ENCODE results near the gene ZNF775.

ZNF775 gene

DNA sequence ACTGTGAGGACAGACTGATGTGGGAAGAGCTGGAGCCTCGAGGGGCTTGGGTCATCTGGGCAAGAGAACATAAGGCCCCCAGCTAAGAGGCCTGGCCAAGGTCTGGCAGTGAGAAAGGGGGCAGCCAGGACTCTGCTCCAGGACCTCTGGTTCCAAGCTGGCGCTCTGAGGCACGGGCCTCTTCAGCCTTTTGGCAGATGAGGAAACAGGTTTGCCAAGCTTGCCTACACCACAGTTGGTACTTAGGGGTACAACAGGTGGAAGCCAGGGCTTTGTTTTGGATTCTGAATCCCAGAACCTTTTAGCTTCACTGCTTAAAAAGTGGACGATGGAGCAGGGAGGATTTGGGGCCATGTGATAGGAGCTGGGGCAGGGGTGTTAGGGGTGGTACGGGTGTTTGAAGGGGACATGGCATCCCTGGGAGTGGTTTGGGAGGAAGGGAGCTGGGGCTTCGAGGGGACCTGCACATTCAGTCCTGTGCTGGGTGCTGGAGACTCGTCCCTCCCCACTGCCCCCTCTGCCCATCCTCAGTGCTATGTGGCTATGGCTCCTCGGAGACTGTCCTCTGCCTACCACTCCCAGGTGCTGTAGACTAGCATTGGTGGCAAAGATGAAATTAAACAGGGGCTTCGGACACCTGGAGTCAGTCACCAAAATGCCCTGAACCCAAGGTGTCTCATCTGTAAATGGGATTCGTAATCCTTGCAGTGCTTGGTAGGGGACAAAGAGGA is 30.3 kb downstream of the ZNF775 start:
- no peak for DNase-seq (ENCODE audit: extremely low spot score)
- ChIA-PET POLR2A (interaction anchor here (0.7 kb wide), 1 partner anchor 31 kb away, joined by 3 read pairs; no protein-coding TSS in a partner anchor), CTCF (no interaction called here)
- TF ChIP-seq ZNF384 (IDR thresholded peaks at IDR 0.05) (no peak), TARDBP (IDR thresholded peaks at IDR 0.05) (no peak), CTBP1 (IDR thresholded peaks at IDR 0.05; ENCODE audit: borderline replicate concordance) (no peak), SP1 (IDR thresholded peaks at IDR 0.05) (no peak), SUZ12 (IDR thresholded peaks at IDR 0.05) (no peak), NFRKB (IDR thresholded peaks at IDR 0.05) (no peak)
- TF ChIP-seq, protein P1, sequence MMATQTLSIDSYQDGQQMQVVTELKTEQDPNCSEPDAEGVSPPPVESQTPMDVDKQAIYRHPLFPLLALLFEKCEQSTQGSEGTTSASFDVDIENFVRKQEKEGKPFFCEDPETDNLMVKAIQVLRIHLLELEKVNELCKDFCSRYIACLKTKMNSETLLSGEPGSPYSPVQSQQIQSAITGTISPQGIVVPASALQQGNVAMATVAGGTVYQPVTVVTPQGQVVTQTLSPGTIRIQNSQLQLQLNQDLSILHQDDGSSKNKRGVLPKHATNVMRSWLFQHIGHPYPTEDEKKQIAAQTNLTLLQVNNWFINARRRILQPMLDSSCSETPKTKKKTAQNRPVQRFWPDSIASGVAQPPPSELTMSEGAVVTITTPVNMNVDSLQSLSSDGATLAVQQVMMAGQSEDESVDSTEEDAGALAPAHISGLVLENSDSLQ (IDR thresholded peaks at IDR 0.05) = no peak

DNA sequence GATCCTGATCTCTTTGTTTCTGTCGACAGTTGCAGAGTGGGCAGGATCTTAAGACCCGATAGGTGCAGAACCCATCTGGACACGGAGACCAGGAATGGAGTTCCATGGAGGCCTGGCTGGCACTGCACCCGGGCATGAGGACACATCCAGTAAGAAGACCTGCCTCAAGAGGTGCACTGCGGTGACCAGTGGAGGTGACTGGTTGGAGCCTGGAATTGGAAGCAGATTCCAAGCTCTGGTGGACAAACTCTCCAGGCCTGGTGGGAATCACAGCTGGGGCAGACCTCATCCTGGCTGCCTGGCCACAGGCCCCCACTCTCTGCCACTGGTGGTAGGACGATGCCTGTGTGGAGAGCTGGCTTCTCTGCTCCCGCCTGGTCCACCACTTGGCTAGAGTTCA is 31.0 kb downstream of the ZNF775 start:
- CTCF ChIA-PET = interaction anchor here (0.9 kb wide), 1 partner anchor 86 kb away, joined by 4 read pairs; no protein-coding TSS in a partner anchor
- TF ChIP-seq HDGF (IDR thresholded peaks at IDR 0.05; ENCODE audit: borderline replicate concordance) (no peak), FOXA1 (IDR thresholded peaks at IDR 0.05) (no peak), SP1 (IDR thresholded peaks at IDR 0.05) (no peak), ARNT (IDR thresholded peaks at IDR 0.05) (no peak), BHLHE40 (IDR thresholded peaks at IDR 0.05; ENCODE audit: borderline replicate concordance) (no peak), L3MBTL2 (conservative IDR thresholded peaks at IDR 0.05) (no peak), ELF4 (IDR thresholded peaks at IDR 0.05) (no peak)
- TF ChIP-seq, protein P1 (IDR thresholded peaks at IDR 0.05) = no peak
- no peak for DNase-seq (ENCODE audit: extremely low spot score)
- POLR2A ChIA-PET = interaction anchor here (0.7 to 1.2 kb wide), 2 partner anchors 32 to 42 kb away, joined by 3 to 4 read pairs; partner anchors contain the start of gene REPIN1

DNA sequence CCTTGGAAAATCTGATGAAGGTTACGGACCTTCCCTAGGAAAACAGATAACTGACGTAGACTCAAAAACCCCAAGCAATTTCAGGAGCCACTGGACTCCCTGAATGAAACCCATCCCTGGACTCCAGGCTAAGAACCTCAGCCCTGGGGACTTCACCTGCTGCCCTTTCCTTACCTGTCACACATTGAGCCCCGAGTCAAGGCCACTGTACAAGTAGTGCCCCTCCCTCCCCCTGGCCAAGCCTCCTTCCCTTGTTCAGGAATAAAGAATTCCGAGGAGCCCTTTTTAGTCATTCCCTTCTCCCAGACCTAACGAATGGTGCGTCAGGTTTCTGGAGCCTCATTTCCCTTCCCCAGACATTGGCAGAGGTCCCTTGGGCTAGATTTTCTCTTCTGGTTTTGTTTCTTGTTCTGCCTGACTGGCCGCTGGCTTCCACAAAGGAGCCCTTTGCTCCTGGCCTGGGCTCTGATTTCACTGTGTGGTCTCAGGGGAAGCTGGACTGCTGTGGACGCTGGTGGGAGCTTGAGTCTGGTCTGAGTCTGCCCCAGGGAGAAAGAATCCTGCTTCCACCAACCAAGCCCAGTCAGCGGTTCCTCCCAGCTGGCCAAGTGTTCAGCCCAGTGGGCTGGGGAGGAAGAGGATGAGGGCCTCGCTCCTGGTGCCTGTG is 31.7 kb downstream of the ZNF775 start:
- TF ChIP-seq L3MBTL2 (conservative IDR thresholded peaks at IDR 0.05) (no peak), FOXK2 (IDR thresholded peaks at IDR 0.05) (no peak), SUZ12 (IDR thresholded peaks at IDR 0.05) (no peak), LEF1 (IDR thresholded peaks at IDR 0.05; ENCODE audit: borderline replicate concordance) (no peak), FOXM1 (IDR thresholded peaks at IDR 0.05; ENCODE audit: borderline replicate concordance) (no peak), SP1 (IDR thresholded peaks at IDR 0.05) (no peak), HDGF (IDR thresholded peaks at IDR 0.05; ENCODE audit: borderline replicate concordance) (no peak), BHLHE40 (IDR thresholded peaks at IDR 0.05; ENCODE audit: borderline replicate concordance) (no peak), ARNT (IDR thresholded peaks at IDR 0.05) (no peak), ZNF384 (IDR thresholded peaks at IDR 0.05) (no peak), CTBP1 (IDR thresholded peaks at IDR 0.05; ENCODE audit: borderline replicate concordance) (no peak)
- TF ChIP-seq, protein P1 (IDR thresholded peaks at IDR 0.05) = no peak
- ChIA-PET POLR2A (interaction anchor here (1.1 to 1.2 kb wide), 2 partner anchors 33 to 42 kb away, joined by 4 to 5 read pairs; partner anchors contain the start of gene REPIN1), CTCF (interaction anchor here (0.9 kb wide), 1 partner anchor 87 kb away, joined by 4 read pairs; no protein-coding TSS in a partner anchor)
- DNase-seq (ENCODE audit: extremely low spot score) = no peak

DNA sequence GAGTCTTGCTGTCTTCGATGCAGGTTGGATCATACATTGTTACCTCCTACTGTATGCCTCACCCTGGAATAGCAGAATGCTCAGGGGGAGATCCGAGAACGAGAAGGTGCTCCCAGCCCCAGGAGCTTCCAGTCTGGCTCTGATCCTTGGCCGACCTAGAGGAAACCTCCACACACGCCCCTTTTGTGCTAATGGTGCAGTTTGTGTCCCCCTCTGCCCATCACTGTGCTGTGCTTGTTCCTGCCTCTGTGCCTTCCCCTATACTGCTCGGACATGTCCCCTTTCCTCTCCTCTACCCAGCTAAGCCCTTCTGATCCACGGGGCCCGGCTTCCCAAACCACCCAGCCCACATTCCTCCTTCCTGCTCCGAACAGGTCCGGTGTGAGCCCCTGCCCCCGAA is 32.5 kb downstream of the ZNF775 start:
- no peak for DNase-seq (ENCODE audit: extremely low spot score)
- ChIA-PET POLR2A (interaction anchor here (1.1 to 1.2 kb wide), 2 partner anchors 34 to 43 kb away, joined by 4 to 5 read pairs; partner anchors contain the start of gene REPIN1), CTCF (no interaction called here)
- no peak for TF ChIP-seq CTBP1 (IDR thresholded peaks at IDR 0.05; ENCODE audit: borderline replicate concordance)
- no peak for TF ChIP-seq LEF1 (IDR thresholded peaks at IDR 0.05; ENCODE audit: borderline replicate concordance)
- no peak for TF ChIP-seq TARDBP (IDR thresholded peaks at IDR 0.05)
- no peak for TF ChIP-seq FOXK2 (IDR thresholded peaks at IDR 0.05)
- TF ChIP-seq L3MBTL2 (conservative IDR thresholded peaks at IDR 0.05) = no peak
- TF ChIP-seq BHLHE40 (IDR thresholded peaks at IDR 0.05; ENCODE audit: borderline replicate concordance) = no peak
- no peak for TF ChIP-seq SP1 (IDR thresholded peaks at IDR 0.05)
- TF ChIP-seq, protein P1 (IDR thresholded peaks at IDR 0.05) = no peak
- TF ChIP-seq HDGF (IDR thresholded peaks at IDR 0.05; ENCODE audit: borderline replicate concordance) = no peak
- TF ChIP-seq NFRKB (IDR thresholded peaks at IDR 0.05) = no peak
- no peak for TF ChIP-seq FOXA1 (IDR thresholded peaks at IDR 0.05)
- no peak for TF ChIP-seq SUZ12 (IDR thresholded peaks at IDR 0.05)
- TF ChIP-seq FOXM1 (IDR thresholded peaks at IDR 0.05; ENCODE audit: borderline replicate concordance) = no peak
- no peak for TF ChIP-seq ZNF384 (IDR thresholded peaks at IDR 0.05)

DNA sequence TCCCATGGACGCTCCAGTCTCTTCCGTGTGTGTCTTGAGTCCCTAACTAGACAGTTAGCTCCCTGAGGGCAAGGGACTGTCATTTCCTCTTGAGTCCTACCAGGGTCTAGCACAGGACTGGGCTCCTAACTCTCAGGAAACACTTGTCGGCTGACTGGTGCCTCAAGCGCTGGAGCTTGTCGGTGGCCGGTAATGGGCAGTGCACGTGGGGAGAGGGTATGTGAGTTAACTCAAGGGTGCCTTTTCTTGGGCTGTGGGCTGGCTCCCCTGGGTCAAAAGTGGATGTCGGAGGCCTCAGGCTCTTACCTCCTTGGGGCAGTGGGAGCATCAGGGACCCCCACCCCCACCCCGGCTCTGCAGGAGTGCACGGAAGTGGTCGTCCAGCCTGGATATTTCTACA is 32.9 kb downstream of the ZNF775 start:
- CTCF ChIA-PET = no interaction called here
- TF ChIP-seq FOXK2 (IDR thresholded peaks at IDR 0.05) = no peak
- TF ChIP-seq ARNT (IDR thresholded peaks at IDR 0.05) = no peak
- TF ChIP-seq, protein P1 (IDR thresholded peaks at IDR 0.05) = no peak
- no peak for TF ChIP-seq FOXA1 (IDR thresholded peaks at IDR 0.05)
- TF ChIP-seq ZNF384 (IDR thresholded peaks at IDR 0.05) = no peak
- no peak for DNase-seq (ENCODE audit: extremely low spot score)
- POLR2A ChIA-PET = interaction anchor here (1.1 kb wide), 1 partner anchor 34 kb away, joined by 5 read pairs; no protein-coding TSS in a partner anchor
